ENCODE measurements around the gene ZYX. TPM values are rescaled to one million over a fixed set of nuclear protein-coding genes. Genes with fewer than 3 reads are reported as not detected.

Gene ZYX
- total and polyA plus RNA-seq, 9 of the 15 experiments (the other 6 are each of a cell fraction or from before 2014, with no cell fraction given): 1.8 to 130 (median 15.7) TPM

GRCh38 chr7:143346018-143346417, 35.1 kb upstream of the ZYX start (continued):
- TF ChIP-seq EP300 (IDR thresholded peaks at IDR 0.05; ENCODE audit: low read length) (no peak), RAD21 (CRISPR knock-in tag; conservative IDR thresholded peaks at IDR 0.05 in 1 of 2, IDR thresholded peaks at IDR 0.05 in 1 of 2) (peak; percentile 32 to 62; a peak in 3 of 4 replicates), PCBP1 (IDR thresholded peaks at IDR 0.05; ENCODE audit: low read depth, low read length, poor library complexity, severe bottlenecking) (no peak), ATF1 (CRISPR knock-in tag; IDR thresholded peaks at IDR 0.05) (no peak), ATF1 (tag; IDR thresholded peaks at IDR 0.05) (no peak), ZNF274 (IDR thresholded peaks at IDR 0.05; ENCODE audit: borderline replicate concordance, low read depth, low read length) (no peak), NR1H2 (CRISPR knock-in tag; IDR thresholded peaks at IDR 0.05) (no peak)

GRCh38 chr7:143347950-143348349, 33.2 kb upstream of the ZYX start:
- Histone ChIP-seq H3K4me2 (ENCODE audit: insufficient read depth, low read length) (no peak overlapping the region), H2AFZ (ENCODE audit: low read depth, low read length) (no peak overlapping the region), H3K27ac (ENCODE audit: extremely low read depth, low read depth, low read length) (no peak overlapping the region), H3K4me3 (no peak overlapping the region), H3K9me1 (ENCODE audit: control insufficient read depth, insufficient read depth, low read length) (no peaks in the 10 kb centered on the region), H3K9me3 (replicated peaks; ENCODE audit: control insufficient read depth, insufficient read depth, low read depth, low read length) (no peaks in the 10 kb centered on the region), H3K9ac (ENCODE audit: insufficient read depth in 1 of 2, low read depth in 2 of 2, low read length in 2 of 2) (no peak overlapping the region), H3K27me3 (ENCODE audit: control insufficient read depth in 2 of 2, insufficient read depth in 2 of 2, low read length in 2 of 2) (peaks cover 48 to 64% of the 10 kb centered on the region in 2 experiments), H3K4me1 (replicated peaks in 1 of 2; ENCODE audit: control insufficient read depth in 2 of 2, insufficient read depth in 2 of 2, low read length in 2 of 2) (peaks cover 0 to 10% of the 10 kb centered on the region in 2 experiments; a peak in 3 of 5 replicates), H3K36me3 (ENCODE audit: control insufficient read depth, insufficient read depth, low read length) (no peaks in the 10 kb centered on the region), H3K79me2 (ENCODE audit: control insufficient read depth, insufficient read depth, low read length) (no peaks in the 10 kb centered on the region), H4K20me1 (replicated peaks; ENCODE audit: control insufficient read depth, insufficient read depth, low read length) (no peaks in the 10 kb centered on the region)
- intact Hi-C loops (cut with micrococcal nuclease) (loop anchor here (2.0 to 5.0 kb wide), 2 partner anchors 34 to 69 kb away; partner anchors contain the start of gene ZYX), in situ Hi-C loops (cut with MboI) (no loop called here)
- ChIA-PET CTCF (ENCODE audit: low intra/inter-chr PET ratio) (no interaction called here), POLR2A (interaction anchor here (0.6 kb wide), 1 partner anchor 22 kb away, joined by 5 read pairs; no protein-coding TSS in a partner anchor)
- WGBS (ENCODE audit: insufficient coverage, low coverage, missing lambda C conversion rate): 5% methylated on average over 5 of the region's 5 CpGs
- DNase-seq (ENCODE audit: extremely low read depth in 1 of 4, low spot score in 3 of 4) (no peak), ATAC-seq (no peak), FAIRE-seq (no peak)
- BruUV-seq (replicated peaks): no TSS peak
- TF ChIP-seq HNRNPH1 (optimal IDR thresholded peaks at IDR 0.05; ENCODE audit: low read depth, low read length) (no peak), EGR1 (conservative IDR thresholded peaks at IDR 0.05) (peak; percentile 28; the same call in 1 of the 2 replicates), ZNF592 (IDR thresholded peaks at IDR 0.05) (no peak), GTF2F1 (IDR thresholded peaks at IDR 0.05; ENCODE audit: low read depth, low read length) (no peak), ZNF316 (IDR thresholded peaks at IDR 0.05) (peak; percentile 28; the same call in 1 of the 2 replicates), NUFIP1 (IDR thresholded peaks at IDR 0.05; ENCODE audit: partially characterized antibody) (no peak), ZBTB17 (CRISPR knock-in tag; IDR thresholded peaks at IDR 0.05) (no peak), PBX2 (CRISPR knock-in tag; IDR thresholded peaks at IDR 0.05; ENCODE audit: low read depth) (no peak), PBX2 (tag; conservative IDR thresholded peaks at IDR 0.05; ENCODE audit: low read depth) (peak; percentile 65)

All from K562 (cell line).